ENCODE measurements around the gene RAET1E. TPM values are rescaled to one million over a fixed set of nuclear protein-coding genes. Genes with fewer than 3 reads are reported as not detected.
"Not testable (repeated sequence)": the region's sequence is repeated elsewhere in the genome, so short reads cannot be mapped to it uniquely, and the experiment has no call there.

The RAET1E gene, protein sequence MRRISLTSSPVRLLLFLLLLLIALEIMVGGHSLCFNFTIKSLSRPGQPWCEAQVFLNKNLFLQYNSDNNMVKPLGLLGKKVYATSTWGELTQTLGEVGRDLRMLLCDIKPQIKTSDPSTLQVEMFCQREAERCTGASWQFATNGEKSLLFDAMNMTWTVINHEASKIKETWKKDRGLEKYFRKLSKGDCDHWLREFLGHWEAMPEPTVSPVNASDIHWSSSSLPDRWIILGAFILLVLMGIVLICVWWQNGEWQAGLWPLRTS
- total RNA-seq = 4.1 and 6.8 TPM in 2 replicates
- polyA plus RNA-seq (2012) = 4.8 TPM

DNA sequence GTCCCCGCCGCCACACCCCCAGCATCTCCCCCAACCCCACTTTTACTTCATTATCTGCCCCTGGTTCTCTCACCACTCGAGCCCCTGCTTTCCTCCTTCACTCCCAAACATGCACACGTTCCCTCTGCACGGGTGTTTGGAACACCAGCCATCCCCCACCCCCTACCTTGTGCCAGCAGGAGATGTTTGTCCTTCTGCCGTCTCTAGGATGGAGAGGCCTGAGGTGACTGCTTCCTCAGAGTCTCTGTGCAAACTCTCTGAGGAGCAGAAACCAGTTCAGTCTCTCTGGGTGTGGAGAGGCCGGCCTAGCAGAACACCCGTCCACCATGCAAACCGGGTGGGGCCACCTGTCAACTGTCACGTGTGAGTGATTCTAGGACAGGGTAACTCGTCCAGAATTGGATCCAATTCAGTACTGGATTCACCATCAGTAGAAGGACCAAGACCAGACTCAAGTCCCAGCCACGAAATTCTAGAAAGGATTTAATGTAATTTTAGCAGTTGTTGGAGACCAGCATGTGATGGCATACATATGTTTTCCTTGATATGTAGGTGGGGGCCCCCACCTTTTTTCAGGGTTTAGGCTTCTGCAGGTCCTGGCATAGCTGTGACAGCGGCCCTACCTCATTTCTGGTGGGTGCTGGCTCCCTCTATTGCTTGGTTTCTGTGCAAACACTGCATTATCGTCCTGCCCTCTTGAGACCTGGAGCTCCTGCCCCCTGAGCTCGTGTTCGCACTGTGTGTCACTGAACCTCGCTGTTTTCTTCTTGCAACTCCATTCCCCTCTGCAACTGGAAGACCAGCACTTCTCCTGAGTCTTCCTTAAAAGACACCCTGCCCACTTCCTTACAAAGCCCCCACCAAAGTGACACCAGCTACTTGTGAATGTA is at the start of gene RAET1E:
Gene RAET1E, minus strand, starts transcription at position 259 of the 890 bp plus-strand sequence. CDS start 7,212 bp downstream, outside the sequence.
- DNase-seq (ENCODE audit: low read depth) = no peak

DNA sequence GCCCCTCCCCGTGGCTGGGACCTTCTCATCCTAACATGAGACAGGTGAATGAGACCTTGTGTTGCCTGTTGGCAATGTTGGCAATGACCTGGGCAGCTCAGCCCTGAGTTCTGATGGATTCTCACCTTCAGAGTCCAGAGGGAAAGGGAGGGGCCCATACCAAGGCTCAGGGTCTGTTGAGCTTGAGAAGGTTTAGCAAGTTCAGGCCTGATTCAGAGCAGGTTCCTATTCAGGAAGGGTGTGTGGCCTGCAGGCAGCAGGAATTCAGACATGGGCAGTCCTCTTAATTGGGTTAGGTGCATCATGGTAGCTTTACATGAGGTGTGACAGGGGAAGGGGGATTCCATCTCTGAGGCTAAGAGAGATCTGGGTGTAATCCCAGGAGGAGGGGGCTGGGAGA is 49.6 kb upstream of the RAET1E start:
- DNase-seq (ENCODE audit: low read depth) = not testable (repeated sequence)

DNA sequence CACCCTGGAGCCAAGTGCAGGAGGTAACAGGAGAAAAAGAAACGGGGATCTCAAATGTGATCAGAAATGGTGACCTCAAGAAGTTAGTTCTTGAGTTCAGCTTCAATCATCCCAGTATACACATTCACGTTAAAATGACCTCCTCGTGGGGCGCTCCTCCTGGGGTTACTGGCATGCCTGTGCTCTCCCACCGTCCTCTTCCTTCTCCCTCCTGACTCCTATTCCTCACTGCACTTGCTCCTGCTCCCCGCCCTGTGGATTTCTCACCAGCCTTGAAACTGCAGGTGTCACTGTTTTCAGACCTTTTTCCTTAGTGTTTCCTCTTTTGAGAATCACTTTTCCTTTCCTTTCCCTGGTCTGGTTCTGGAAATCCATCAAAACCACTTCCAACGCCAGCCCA is 48.7 kb upstream of the RAET1E start:
- not testable (repeated sequence) for DNase-seq (ENCODE audit: low read depth)

DNA sequence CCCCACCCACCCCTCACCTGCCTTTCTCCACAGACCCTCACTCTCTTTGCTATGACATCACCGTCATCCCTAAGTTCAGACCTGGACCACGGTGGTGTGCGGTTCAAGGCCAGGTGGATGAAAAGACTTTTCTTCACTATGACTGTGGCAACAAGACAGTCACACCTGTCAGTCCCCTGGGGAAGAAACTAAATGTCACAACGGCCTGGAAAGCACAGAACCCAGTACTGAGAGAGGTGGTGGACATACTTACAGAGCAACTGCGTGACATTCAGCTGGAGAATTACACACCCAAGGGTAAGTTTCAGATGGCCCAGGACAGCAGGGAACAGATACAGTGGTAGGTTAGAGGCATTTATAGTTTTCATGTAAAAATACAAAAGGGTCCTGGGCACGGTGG is 47.4 kb upstream of the RAET1E start:
- DNase-seq (ENCODE audit: low read depth) = not testable (repeated sequence)

DNA sequence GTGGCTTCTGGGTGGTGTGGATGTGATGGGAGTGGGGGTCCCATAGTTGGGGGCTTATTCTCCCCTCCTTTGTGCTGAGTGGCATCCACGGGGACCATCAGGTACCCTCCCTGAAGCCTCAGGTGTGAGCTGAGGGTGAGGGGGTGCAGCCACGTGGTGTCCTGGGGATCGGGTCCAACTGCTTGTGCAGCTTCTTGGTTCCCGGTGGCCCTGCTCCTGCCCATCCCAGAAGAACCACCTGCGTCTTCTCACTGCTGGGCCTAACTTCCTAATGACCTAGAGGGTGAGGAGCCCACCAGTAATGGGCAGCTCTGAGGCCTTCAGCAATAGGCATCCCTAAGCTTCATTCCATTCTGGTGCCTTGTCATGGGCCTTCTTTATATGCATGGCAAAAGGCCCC is 45.4 kb upstream of the RAET1E start:
- DNase-seq (ENCODE audit: low read depth) = not testable (repeated sequence)

DNA sequence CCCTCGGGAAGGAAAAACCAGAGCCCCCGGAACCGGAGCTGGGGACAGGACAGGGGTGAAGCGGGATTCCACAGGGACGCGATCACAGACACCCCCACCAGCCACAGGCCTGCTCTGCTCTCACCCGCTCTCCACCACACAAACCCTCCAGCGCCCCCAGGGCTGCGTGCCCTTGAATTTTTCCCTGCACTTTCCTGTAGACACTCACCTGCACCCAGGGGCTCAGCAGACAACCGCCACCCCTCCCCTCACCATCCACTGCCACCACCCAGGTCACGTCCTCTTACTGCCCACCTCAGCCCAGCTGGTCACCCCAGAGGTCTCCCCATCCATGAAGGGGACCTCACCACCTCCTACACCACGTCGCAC is 44.5 kb upstream of the RAET1E start:
- DNase-seq (ENCODE audit: low read depth) = no peak

DNA sequence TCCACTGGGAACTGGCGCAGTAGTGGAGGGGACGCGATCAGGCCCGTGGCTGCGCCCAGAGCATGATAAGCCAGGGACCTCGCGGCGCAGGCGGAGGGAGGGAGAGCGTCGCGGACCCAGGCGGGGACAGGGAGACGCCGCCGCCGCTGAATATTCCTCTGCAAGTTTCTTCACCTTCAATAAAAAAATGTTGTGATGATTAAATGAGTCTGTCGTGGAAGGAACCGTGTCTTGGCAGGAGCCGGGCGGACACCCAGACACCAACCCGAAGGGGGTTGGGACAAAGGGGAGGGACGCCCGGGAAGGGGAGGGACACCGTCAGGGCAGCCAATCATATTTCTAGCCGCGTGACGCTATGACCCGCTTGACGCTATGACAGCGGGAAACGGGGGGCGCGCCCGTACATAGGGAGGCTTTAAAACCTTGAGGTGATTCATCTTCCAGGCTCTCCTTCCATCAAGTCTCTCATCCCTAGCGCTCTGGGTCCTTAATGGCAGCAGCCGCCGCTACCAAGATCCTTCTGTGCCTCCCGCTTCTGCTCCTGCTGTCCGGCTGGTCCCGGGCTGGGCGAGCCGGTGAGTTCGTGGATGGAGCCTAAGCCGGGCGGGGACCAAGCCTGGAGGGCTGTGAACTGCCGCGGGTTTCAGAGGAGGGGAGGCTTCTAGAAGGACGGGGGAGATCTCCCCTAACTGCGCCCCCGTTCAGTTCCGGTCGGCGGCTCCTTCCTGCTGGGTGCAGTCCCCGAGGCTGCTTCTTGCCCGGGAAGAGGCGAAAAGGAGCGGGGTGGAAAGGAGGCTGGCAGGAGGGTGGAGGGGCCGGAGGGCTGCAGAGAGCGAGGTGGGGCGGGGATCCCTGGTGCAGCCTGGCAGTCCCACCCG is 43.9 kb upstream of the RAET1E start, which contains the start of gene ULBP2:
Gene ULBP2, plus strand, starts transcription at position 432 of the 878 bp plus-strand sequence. Its CDS starts 59 bp downstream, at position 491.
- peak; percentile 93 for DNase-seq (ENCODE audit: low read depth)

DNA sequence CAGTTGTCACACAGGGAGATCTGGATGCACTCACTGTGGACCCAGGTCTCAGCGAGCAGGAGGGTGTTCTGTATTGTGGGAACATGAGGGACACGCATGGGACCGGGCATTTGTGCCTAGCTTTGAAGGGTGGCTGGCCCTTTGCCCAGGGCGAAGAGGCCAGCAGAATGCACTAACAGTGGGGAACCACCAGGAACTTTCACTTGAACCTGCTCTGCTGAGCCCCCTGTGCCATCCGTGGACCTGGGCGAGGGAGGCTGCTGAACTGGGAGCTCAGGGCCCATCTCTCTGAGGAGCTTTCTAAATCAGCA is 42.7 kb upstream of the RAET1E start:
- no peak for DNase-seq (ENCODE audit: low read depth)

DNA sequence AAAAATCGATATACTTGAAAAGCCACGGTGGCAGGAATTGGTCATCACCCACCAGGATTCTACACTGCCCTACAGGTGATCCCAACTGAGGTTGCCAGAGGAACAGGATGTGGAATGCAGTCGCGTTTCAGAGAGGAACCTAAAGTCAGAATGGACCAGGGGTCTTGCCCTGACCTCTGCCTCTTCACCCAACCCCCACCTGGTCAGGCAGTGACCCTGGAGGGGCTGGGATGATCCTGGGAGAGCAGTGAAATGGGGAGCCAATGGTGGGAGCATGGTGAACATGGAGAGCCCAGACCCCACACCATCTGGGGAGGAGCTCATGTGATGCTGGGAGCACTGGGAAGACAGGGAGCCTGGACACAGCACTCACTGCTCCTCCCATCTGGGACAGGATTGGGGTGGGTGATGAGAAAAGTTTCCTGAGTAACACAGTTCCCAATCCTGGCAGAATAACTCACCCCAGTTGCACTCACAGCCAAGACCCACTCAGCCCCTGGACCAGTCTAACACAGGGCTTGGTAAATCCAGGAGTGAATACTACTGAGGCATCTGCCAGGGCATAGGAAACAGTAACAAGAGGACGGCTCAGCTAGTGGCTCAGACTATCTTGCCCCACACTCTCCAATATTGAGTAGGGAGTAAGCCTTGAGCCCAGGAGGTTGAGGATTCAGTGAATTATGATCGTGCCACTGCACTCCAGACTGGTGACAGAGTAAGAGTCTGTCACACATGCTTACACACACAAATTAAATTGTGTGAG is 42.2 kb upstream of the RAET1E start:
- no peak for DNase-seq (ENCODE audit: low read depth)

DNA sequence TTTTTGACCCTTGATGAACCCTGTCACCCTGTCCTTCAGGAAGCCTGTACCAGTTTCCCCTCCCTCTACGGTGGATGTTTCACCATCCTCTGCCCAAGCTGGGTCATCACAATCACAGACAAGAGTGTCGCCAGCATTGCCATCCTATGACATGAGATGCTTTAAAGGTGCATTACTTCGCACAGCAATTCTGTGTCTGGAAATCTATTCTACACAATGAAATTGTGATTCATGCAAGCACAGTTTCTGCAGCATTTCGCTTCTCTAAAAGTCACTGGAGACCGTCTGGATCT is 41.4 kb upstream of the RAET1E start:
- DNase-seq (ENCODE audit: low read depth) = no peak

DNA sequence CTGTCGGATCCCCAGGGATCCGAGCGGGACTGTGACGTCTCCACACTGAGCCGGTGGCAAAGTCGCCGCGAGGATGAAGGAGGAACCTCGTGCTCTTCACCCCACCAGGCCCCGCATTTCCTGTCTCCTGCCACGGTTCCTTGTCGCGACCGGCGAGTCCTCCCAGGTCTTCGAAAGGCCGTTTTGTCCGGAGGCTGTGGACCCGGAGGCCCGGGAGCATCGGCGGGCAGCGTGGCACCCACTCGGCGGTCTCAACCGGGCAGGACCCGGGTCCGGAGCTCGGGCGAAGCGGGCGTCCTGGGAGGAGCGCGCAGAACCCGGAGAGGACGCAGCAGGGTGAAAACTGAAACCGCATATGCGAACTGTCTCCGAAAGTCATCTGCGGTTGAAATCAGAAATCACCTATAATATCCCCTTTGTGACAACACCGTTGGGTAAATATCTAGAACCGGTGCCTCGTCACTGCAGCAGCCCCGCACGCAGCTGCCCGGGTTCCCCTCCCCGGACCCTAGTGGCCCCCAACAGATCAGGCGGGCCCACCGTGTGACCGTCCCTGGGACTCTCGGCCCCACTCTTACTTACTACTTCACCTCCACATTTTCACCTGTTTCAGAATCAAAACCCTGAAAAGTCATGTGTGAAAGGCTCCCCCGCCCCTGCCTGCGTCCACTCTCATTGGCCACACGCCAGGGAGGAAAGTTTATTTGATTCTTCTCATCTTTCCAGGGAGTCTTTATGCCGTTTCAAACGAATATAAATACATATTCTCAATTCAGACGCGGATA is 40.9 kb upstream of the RAET1E start:
- DNase-seq (ENCODE audit: low read depth) = peak; percentile 13

DNA sequence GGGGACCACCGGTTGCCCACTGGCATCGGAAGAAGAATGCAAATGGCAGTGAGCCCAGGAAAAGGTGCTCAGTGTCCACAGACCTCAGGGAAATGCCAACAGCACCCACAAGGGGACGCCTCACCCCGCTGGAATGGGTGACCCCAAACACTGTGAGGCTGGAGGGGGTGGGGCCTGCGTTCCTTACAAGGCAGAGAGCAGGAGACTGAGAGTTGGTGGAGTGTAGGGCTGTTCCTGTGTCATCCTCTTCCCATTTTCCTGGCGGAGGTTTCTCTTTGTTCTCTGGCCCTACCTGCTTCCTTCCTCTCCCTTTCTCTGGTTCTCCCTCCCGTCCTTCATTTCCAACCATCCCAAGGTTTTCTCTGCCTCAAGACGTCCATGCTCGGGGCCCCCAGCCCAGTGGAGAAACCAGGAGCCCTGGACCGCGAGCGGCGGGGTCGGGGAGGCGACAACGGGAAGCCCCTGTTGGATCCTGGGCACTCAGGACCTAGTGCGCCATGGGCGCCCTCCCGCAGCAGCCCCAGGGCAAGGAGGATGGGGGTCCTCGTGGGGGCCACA is 40.2 kb upstream of the RAET1E start:
- DNase-seq (ENCODE audit: low read depth) = not testable (repeated sequence)

DNA sequence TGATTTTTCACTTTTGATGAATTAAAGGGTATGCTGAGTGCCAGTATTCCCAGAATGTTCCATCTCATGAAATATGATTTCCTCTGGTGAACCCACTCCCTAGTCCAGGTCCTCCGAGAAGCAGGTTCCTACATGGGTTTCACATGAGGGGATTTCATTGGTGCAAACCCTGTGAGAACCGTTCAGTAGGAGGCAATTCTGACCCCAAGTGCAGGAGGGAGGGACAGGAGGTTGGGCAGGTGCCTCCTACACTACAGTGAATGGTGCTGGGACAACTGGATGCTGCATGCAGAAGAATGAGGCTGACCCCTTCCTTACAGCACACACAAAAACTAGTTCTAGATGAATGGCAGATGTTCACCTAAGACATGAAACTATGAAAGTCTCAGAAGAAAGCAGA is 38.8 kb upstream of the RAET1E start:
- no peak for DNase-seq (ENCODE audit: low read depth)

DNA sequence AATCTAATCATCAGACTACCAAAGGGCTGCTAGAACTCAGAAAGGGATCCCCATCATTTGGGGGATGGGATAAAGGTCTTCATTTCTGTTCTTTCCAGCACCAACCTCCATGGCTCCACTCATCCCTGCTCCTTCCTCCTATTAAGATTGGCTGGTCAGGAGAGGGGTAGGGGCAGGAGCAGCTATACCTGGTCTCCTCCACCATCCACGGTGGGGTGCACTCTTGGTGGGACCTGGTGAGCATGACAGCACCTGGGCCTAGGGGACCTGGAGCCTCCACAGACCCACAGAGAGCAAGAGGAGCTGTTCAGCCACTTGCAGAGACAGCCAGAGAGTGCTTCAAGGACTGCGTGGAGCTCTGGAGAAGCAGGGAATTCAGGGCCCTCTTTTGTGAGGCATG is 37.8 kb upstream of the RAET1E start:
- no peak for DNase-seq (ENCODE audit: low read depth)

DNA sequence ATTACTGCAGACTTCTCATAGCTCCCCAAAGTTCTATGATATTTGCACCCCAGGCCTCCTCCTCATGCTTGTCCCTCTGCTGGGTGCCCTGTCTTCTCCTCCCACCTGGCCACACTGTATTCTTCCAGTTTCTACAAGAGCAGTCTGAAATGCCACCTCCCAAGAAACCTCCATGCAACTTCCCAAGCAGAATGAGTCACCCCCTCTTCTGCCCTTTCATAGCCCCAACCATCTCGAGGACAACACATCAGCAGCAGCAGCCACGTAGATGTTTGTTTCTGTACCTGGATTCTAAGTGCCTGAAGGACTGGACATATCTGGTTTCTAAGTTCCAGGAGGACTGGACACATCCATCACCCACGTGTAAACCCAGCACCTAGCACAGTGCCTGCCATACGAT is 37.3 kb upstream of the RAET1E start:
- no peak for DNase-seq (ENCODE audit: low read depth)

DNA sequence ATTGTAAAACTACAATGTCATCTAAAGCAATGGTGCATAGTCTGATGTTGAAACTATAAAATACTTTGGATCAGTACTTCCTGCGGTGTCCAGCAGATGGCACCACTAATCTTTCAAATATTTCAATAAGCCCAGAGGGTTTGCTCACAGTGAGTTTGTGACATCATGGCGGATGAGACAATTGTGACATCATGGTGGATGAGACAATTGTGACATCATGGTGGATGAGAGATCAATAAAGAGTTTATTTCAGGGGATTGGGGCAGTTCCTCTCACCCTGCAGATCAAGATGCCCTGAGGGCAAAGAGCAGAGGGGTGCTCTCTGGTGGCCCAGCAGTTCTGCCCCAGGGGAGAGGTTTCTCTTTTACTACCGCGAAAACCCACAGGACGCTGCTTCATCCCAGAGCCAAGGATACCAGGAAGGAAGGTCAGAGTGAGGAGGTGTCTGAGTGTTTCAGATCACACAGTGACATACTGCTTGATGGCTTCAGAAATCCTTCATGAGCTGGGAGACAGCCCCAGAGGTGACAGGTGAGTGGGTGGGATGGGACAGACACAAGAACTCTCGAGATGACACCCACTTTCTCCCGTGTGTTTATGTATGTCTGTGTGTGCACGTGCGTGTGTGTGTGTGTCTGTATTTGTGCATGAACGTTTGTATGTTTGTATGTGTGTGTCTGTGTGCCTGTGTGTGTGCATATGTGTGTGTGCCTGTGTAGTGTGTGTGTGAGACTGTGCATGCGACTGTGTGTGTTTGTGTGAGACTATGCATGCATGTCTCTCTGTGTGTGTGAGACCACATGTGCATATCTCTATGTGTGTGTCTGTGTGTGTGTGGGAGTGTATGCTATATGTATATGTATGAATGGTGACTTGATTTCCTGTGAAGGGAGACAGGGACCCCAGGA is 36.6 kb upstream of the RAET1E start:
- peak; percentile 80 for DNase-seq (ENCODE audit: low read depth)

DNA sequence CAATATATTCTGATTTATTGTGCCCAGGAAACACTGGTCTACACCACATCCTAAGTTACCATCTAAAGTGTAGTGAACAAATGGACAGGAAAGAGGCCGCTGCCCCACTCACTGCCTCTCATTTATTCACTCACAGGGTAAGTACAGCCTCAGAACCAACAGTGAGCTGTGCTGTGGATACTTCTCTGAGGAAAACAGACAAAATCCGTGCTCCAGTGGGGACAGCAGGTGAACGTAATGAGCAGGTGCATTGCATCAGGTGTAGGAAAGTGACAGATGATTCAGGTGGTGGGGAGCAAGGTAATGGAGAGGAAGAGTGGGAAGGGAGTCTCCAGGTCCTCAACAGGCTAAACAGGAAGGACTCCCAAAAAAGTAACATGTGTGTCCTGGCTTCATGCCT is 35.5 kb upstream of the RAET1E start:
- DNase-seq (ENCODE audit: low read depth) = no peak

DNA sequence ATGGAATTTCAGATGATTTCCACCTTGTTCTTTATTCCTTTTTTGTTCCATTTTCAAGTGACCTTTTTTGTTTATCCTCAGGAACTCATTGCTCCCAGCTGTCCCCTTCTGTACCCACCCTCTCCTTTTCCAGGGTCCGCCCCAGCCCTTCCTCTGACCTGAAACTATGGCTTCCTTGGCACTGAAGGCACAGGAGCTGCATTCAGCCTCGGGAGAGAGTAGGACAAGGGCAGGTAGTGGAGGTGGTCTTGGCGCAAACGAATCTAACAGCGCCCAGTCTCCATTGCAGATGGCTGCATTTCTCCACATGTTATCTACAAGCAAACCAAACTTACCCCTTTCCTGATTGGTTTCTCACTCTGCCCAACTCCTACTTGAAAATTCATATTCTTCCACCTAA is 35.1 kb upstream of the RAET1E start:
- no peak for DNase-seq (ENCODE audit: low read depth)

DNA sequence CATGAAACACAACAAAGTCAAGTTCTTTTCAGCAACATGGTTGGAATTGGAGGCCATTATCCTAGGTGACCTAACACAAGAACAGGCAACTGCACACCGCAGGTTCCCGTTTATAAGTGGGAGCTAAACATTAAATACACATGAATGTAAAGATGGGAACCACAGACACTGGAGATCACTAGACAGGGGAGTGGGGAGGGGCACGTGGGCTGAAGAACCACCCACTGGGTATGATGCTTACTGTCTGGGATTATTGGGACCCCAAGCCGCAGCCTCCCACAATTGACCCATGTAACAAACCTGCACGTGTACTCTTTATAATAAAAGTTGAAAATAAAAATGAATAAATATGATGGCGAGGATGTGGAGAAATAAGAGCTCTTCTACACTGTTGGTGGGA is 33.6 kb upstream of the RAET1E start:
- no peak for DNase-seq (ENCODE audit: low read depth)
